NCI-H2107 (cell line): Measurements from ENCODE around the gene OR4C46.
"Not testable (repeated sequence)": the region's sequence is repeated elsewhere in the genome, so short reads cannot be mapped to it uniquely, and the experiment has no call there.

Experiments used
- DNase-seq: peaks from one replicate; lab custom pipeline; 2025; lab: John Stamatoyannopoulos, UW

Gene OR4C46

GRCh38 chr11:54603898-54604297 lies at the start of gene OR4C46:
Gene OR4C46 (minus strand): TSS chr11:54603998. CDS start chr11:54603998, 0 bp downstream.
- DNase-seq = no peak

- not testable (repeated sequence) for DNase-seq
These were observed 41.8 kb upstream of the OR4C46 start for GRCh38 chr11:54645606-54646005.

GRCh38 chr11:54561439-54561838 lies 42.4 kb downstream of the OR4C46 start:
- not testable (repeated sequence) for DNase-seq

GRCh38 chr11:54558919-54559318 lies 44.9 kb downstream of the OR4C46 start:
- no peak for DNase-seq

- DNase-seq = no peak
These were observed 45.4 kb downstream of the OR4C46 start for GRCh38 chr11:54558407-54558806.
